ENCODE data around the gene XRN1. TPM values are rescaled to one million over a fixed set of nuclear protein-coding genes. Genes with fewer than 3 reads are reported as not detected.
A peak's percentile ranks its signal among the peaks of the same experiment; 100 is the strongest.

Gene XRN1
- total and polyA plus RNA-seq, 2 of the 8 experiments (the other 6 are each of a cell fraction or from before 2014, with no cell fraction given) = 1.9 to 17.2 TPM

- Histone ChIP-seq H4K91ac (replicated peaks; ENCODE audit: insufficient read length, low read length) (no peak overlapping the region), H3K14ac (ENCODE audit: insufficient read length) (no peak overlapping the region), H2BK120ac (replicated peaks; ENCODE audit: low read depth, low read length) (no peak overlapping the region), H4K20me1 (replicated peaks in 1 of 2; ENCODE audit: control insufficient read depth in 1 of 2, insufficient read depth in 2 of 2, low read length in 2 of 2) (no peaks in the 10 kb centered on the region), H3K9me3 (ENCODE audit: insufficient read depth in 2 of 2, low read depth in 1 of 2, low read length in 1 of 2) (0 out of 4 replicates have a peak, but pooled peaks cover 0 to 2% of the 10 kb centered on the region in 2 experiments), H3K4me1 (replicated peaks in 1 of 4; ENCODE audit: control insufficient read depth in 3 of 4, insufficient read depth in 4 of 4, low read length in 3 of 4) (no peaks in the 10 kb centered on the region), H3K79me2 (ENCODE audit: control insufficient read depth in 1 of 2, insufficient read depth in 2 of 2, low read length in 2 of 2) (peaks cover 0 to 50% of the 10 kb centered on the region in 2 experiments; a peak in 2 of 4 replicates), H3K18ac (ENCODE audit: extremely low read depth, low read length) (no peak overlapping the region), H3K23ac (ENCODE audit: insufficient read length) (no peak overlapping the region), H3K4ac (replicated peaks; ENCODE audit: insufficient read length, low read depth, low read length) (no peak overlapping the region), H2BK12ac (ENCODE audit: low read depth, low read length) (no peak overlapping the region), H2BK15ac (ENCODE audit: low read length) (no peak overlapping the region), H3K56ac (replicated peaks; ENCODE audit: insufficient read length, low read depth, low read length) (no peak overlapping the region), H3K4me2 (ENCODE audit: insufficient read depth in 1 of 2, low read depth in 2 of 2, low read length in 2 of 2) (no peak overlapping the region), H4K8ac (ENCODE audit: extremely low read depth, insufficient read depth, low read length) (0 out of 2 replicates have a peak overlapping the region, but pooled peaks have one; percentile 35), H2AK5ac (ENCODE audit: low read depth, low read length) (peak overlapping the region; percentile 49; the same call in 1 of the 2 replicates), H3K9ac (replicated peaks in 1 of 4; ENCODE audit: extremely low read depth in 1 of 4, low read depth in 3 of 4, low read length in 3 of 4) (no peak overlapping the region), H3K27ac (ENCODE audit: low read depth, low read length) (no peak overlapping the region), H3K4me3 (ENCODE audit: extremely low read depth in 1 of 4, insufficient read depth in 2 of 4, low read depth in 3 of 4, low read length in 4 of 4) (no peak overlapping the region), H4K5ac (ENCODE audit: insufficient read length, low read depth, low read length) (no peak overlapping the region), H2AFZ (ENCODE audit: low read length) (no peak overlapping the region), H3K36me3 (ENCODE audit: control insufficient read depth in 2 of 4, insufficient read depth in 4 of 4, low read length in 3 of 4) (no peaks in the 10 kb centered on the region), H2BK5ac (ENCODE audit: low read depth, low read length) (no peak overlapping the region), H3K79me1 (ENCODE audit: low read depth, low read length) (peaks cover 2% of the 10 kb centered on the region; the same call in 1 of the 2 replicates), H3K27me3 (replicated peaks in 1 of 4; ENCODE audit: control insufficient read depth in 3 of 4, extremely low read depth in 1 of 4, insufficient read depth in 3 of 4, low read length in 3 of 4) (no peaks in the 10 kb centered on the region), H2BK20ac (ENCODE audit: low read length) (no peak overlapping the region), H3K23me2 (ENCODE audit: low read depth, low read length) (peaks cover 2% of the 10 kb centered on the region)
- 93% methylated on average over 11 of the region's 11 CpGs; no CpG with 5 or more reads in 1 of the 2 experiments for WGBS, 2 experiments (ENCODE audit: extremely low coverage in 1 of 2, insufficient coverage in 1 of 2, insufficient read length in 1 of 2, insufficient replicate concordance in 2 of 2, low coverage in 1 of 2, low lambda C conversion rate in 2 of 2, missing lambda C conversion rate in 1 of 2)
- TF ChIP-seq CEBPB (IDR thresholded peaks at IDR 0.05; ENCODE audit: low read depth, low read length) (peak; percentile 53; the same call in 1 of the 2 replicates), NANOG (IDR thresholded peaks at IDR 0.05; ENCODE audit: insufficient read depth, low read depth, low read length, poor library complexity, severe bottlenecking) (no peak), GTF2F1 (IDR thresholded peaks at IDR 0.05; ENCODE audit: borderline replicate concordance, low read depth, low read length) (no peak)
- ChIA-PET POLR2A (ENCODE audit: partially characterized antibody) (no interaction called here), CTCF (ENCODE audit: partially characterized antibody) (no interaction called here)
- FAIRE-seq = no peak
- DNase-seq (ENCODE audit: low read depth in 1 of 2, low spot score in 2 of 2) = no peak
Measured at GRCh38 chr3:142444343-142444742, 3.5 kb downstream of the XRN1 start.
